HCT116 (cell line): ENCODE measurements around the gene LZTR1. TPM values are rescaled to one million over a fixed set of nuclear protein-coding genes. Genes with fewer than 3 reads are reported as not detected.

Source experiments
- ATAC-seq: fragments of 200-7000 bp; cut with Tn5 transposase; 2 replicates; pipeline ENCODE4 v1.9.1; 2020; ENCODE audit warnings: mild to moderate bottlenecking, moderate library complexity
- BruUV-seq: library from RNA; stranded (reverse); fragments of 400-500 nt; replicated peaks from 2 replicates; lab custom pipeline; 2021; lab: Mats Ljungman, UMichigan
- CTCF ChIA-PET: fragments of 300-600 bp; sonication (Branson Sonifier 250); formaldehyde crosslinking; loops from one replicate; lab custom pipeline; 2021; ENCODE audit warnings: antibody characterized with exemption; lab: Charles Lee
- POLR2A ChIA-PET: fragments of 300-600, 350-600 bp; sonication (Branson Sonifier 250); formaldehyde crosslinking; loops from one replicate; lab custom pipeline; 2021; ENCODE audit warnings: antibody characterized with exemption; lab: Charles Lee
- RAD21 ChIA-PET, 2 experiments: fragments of 300-600 bp; sonication (Branson Sonifier 250); formaldehyde crosslinking; loops; one replicate each; lab custom pipeline; 2023; ENCODE audit warnings: low total read pairs in 2 of 2; ENCODE audit not compliant: uncharacterized antibody in 2 of 2, unreplicated experiment in 2 of 2, low non-redundant PET in 1 of 2; lab: Charles Lee
- DNase-seq: peaks from one replicate; pipeline ENCODE4 v3.0.0-alpha.2; 2010; ENCODE audit warnings: low read depth, low spot score
- H2AFZ ChIP-seq: fragments of 200-600 bp; shearing (Covaris generic), sonication (generic); 2 replicates; pipeline ENCODE4 v1.6.1; 2017; ENCODE audit warnings: low read depth, mixed run types, mixed read lengths, antibody characterized with exemption, low read length; ENCODE audit not compliant: poor library complexity, severe bottlenecking
- H3K27ac ChIP-seq: 2 replicates; pipeline ENCODE4 v1.5.1; 2012; ENCODE audit warnings: low read depth, low read length
- H3K27me3 ChIP-seq: fragments of 200-600 bp; sonication (generic); 2 replicates; pipeline ENCODE4 v1.6.1; 2016; ENCODE audit warnings: mixed run types, low read length, mixed read lengths; ENCODE audit not compliant: insufficient read depth
- H3K36me3 ChIP-seq, 2 experiments: fragments of 200-500 bp in 1 of 2; fragments of 200-600 bp in 1 of 2; sonication (Bioruptor generic) in 1 of 2; sonication (generic) in 1 of 2; 2 replicates each; pipeline versions ENCODE4 v1.5.1 to v1.6.1; 2014 to 2016; ENCODE audit warnings: low read length in 2 of 2, inconsistent platforms in 1 of 2, mixed read lengths in 1 of 2, mixed run types in 1 of 2; ENCODE audit not compliant: insufficient read depth in 2 of 2, control insufficient read depth in 1 of 2
- H3K4me1 ChIP-seq, 2 experiments: fragments of 200-600 bp in 1 of 2; sonication (generic) in 1 of 2; 2 replicates each; pipeline versions ENCODE4 v1.5.1 to v1.6.1; 2012 to 2017; ENCODE audit warnings: low read length in 2 of 2, inconsistent platforms in 1 of 2, mild to moderate bottlenecking in 1 of 2, mixed read lengths in 1 of 2, mixed run types in 1 of 2, moderate library complexity in 1 of 2; ENCODE audit not compliant: insufficient read depth in 2 of 2, control insufficient read depth in 1 of 2
- H3K4me2 ChIP-seq: fragments of 200-600 bp; sonication (generic); 2 replicates; pipeline ENCODE4 v1.6.1; 2017; ENCODE audit warnings: mixed run types, low read length, mixed read lengths
- H3K4me3 ChIP-seq, 2 experiments: fragments of 200-600 bp in 1 of 2; sonication (generic) in 1 of 2; replicated peaks in 1 of 2; 2 replicates each; pipeline ENCODE4 v1.5.1; 2011 to 2016; ENCODE audit warnings: low read length in 2 of 2, control low read depth in 1 of 2, low read depth in 1 of 2, mild to moderate bottlenecking in 1 of 2, mixed read lengths in 1 of 2, mixed run types in 1 of 2
- H3K79me2 ChIP-seq: fragments of 200-600 bp; sonication (generic); 2 replicates; pipeline ENCODE4 v1.6.1; 2017; ENCODE audit warnings: mild to moderate bottlenecking, mixed run types, low read length, moderate library complexity, mixed read lengths; ENCODE audit not compliant: insufficient read depth
- H3K9ac ChIP-seq: fragments of 200-600 bp; sonication (generic); 2 replicates; pipeline ENCODE4 v1.6.1; 2016; ENCODE audit warnings: low read length, mixed read lengths
- H3K9me2 ChIP-seq: fragments of 200-600 bp; sonication (generic), shearing (Covaris generic); 2 replicates; pipeline ENCODE4 v1.6.1; 2017; ENCODE audit warnings: mixed run types, mild to moderate bottlenecking, moderate library complexity; ENCODE audit not compliant: insufficient read depth
- H3K9me3 ChIP-seq, 2 experiments: fragments of 200-500 bp in 1 of 2; fragments of 200-600 bp in 1 of 2; sonication (Bioruptor generic) in 1 of 2; sonication (generic) in 1 of 2; 2 replicates each; pipeline ENCODE4 v1.6.1; 2014 to 2017; ENCODE audit warnings: low read length in 2 of 2, mixed read lengths in 2 of 2, inconsistent platforms in 1 of 2, low read depth in 1 of 2, mild to moderate bottlenecking in 1 of 2, mixed run types in 1 of 2, moderate library complexity in 1 of 2; ENCODE audit not compliant: control insufficient read depth in 1 of 2, insufficient read depth in 1 of 2
- H4K20me1 ChIP-seq: fragments of 200-600 bp; sonication (generic), shearing (Covaris generic); 2 replicates; pipeline ENCODE4 v1.6.1; 2017; ENCODE audit warnings: mixed run types, mild to moderate bottlenecking, moderate library complexity; ENCODE audit not compliant: insufficient read depth
- ATF3 ChIP-seq: IDR thresholded peaks from 2 replicates; pipeline ENCODE4 v1.6.1; 2012
- EZH2phosphoT487 ChIP-seq: fragments of 200-600 bp; IDR thresholded peaks from 2 replicates; pipeline ENCODE4 v1.6.1; 2018; ENCODE audit warnings: antibody characterized with exemption, borderline replicate concordance
- FOSL1 ChIP-seq: IDR thresholded peaks from 2 replicates; pipeline ENCODE4 v1.6.1; 2012; ENCODE audit warnings: low read depth
- SIN3A ChIP-seq: IDR thresholded peaks from 2 replicates; pipeline ENCODE4 v1.6.1; 2012; ENCODE audit warnings: low read depth
- intact Hi-C: fragments of 100-400 bp; cut with micrococcal nuclease; formaldehyde crosslinking; loops from 2 replicates; pipeline ENCODE4 v1.10.0; 2022
- total RNA-seq: library from RNA; stranded (reverse); gene quantifications from one replicate; pipeline ENCODE4 v1.2.1, GENCODE V29; 2021; ENCODE audit not compliant: unreplicated experiment

Gene LZTR1
- total RNA-seq, 1 experiment from 2014 or later: 56.5 TPM

- intact Hi-C loops: no loop called here
- Histone ChIP-seq H3K79me2 (peaks cover under 1% of the 10 kb centered on the region; the same call in 1 of the 2 replicates), H3K9me2 (no peaks in the 10 kb centered on the region), H3K4me1 (no peaks in the 10 kb centered on the region), H2AFZ (no peak overlapping the region), H3K9me3 (no peaks in the 10 kb centered on the region), H3K4me3 (no peak overlapping the region), H3K36me3 (peaks cover 5 to 9% of the 10 kb centered on the region in 2 experiments; a peak in 3 of 4 replicates), H4K20me1 (no peaks in the 10 kb centered on the region), H3K27ac (no peak overlapping the region), H3K4me2 (no peak overlapping the region), H3K9ac (no peak overlapping the region), H3K27me3 (no peaks in the 10 kb centered on the region)
- CTCF ChIA-PET: no interaction called here
- TF ChIP-seq EZH2phosphoT487 (no peak), ATF3 (no peak), SIN3A (no peak)
- RAD21 ChIA-PET: no interaction called here
- no peak for DNase-seq
- POLR2A ChIA-PET: no interaction called here
- no peak for ATAC-seq
- no TSS peak for BruUV-seq
These were observed 12.2 kb downstream of the LZTR1 start for GRCh38 chr22:20994128-20994901.

DNA sequence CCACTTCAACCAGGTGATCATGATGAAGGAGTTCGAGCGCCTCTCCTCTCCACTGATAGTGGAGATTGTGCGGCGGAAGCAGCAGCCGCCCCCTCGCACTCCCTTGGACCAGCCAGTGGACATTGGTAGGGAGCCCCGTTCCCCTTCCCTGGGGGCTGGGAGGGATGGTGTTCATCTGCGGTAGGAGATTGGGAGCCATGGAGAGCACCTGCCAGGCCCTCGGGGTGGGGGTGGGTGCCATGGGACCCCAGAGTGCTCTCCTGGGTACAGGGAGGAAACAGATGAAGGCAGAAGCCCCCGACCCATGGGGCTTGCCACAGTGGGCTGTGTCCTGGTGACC lies 12.8 kb downstream of the LZTR1 start:
- no TSS peak for BruUV-seq
- Histone ChIP-seq H3K27ac (no peak overlapping the region), H2AFZ (no peak overlapping the region), H3K9me3 (no peaks in the 10 kb centered on the region), H3K79me2 (peaks cover 6% of the 10 kb centered on the region; the same call in 1 of the 2 replicates), H3K9me2 (no peaks in the 10 kb centered on the region), H3K4me2 (no peak overlapping the region), H3K36me3 (peaks cover 6 to 14% of the 10 kb centered on the region in 2 experiments; a peak in 3 of 4 replicates), H3K9ac (no peak overlapping the region), H3K4me1 (no peaks in the 10 kb centered on the region), H4K20me1 (no peaks in the 10 kb centered on the region), H3K27me3 (no peaks in the 10 kb centered on the region), H3K4me3 (no peak overlapping the region)
- ATAC-seq (no peak), DNase-seq (no peak)
- ChIA-PET RAD21 (no interaction called here), CTCF (no interaction called here), POLR2A (no interaction called here)
- intact Hi-C loops: no loop called here
- no peak for TF ChIP-seq EZH2phosphoT487
- TF ChIP-seq ATF3: no peak
- TF ChIP-seq FOSL1: no peak
